ENCODE measurements around the gene PMM2.

The PMM2 gene

GRCh38 chr16:8760021-8760420 is 37.6 kb upstream of the PMM2 start:
- DNase-seq (ENCODE audit: low spot score), result no peak
- no peak overlapping the region for H3K27ac ChIP-seq
- H3K4me3 ChIP-seq, result no peak overlapping the region
- TF ChIP-seq, protein P1, sequence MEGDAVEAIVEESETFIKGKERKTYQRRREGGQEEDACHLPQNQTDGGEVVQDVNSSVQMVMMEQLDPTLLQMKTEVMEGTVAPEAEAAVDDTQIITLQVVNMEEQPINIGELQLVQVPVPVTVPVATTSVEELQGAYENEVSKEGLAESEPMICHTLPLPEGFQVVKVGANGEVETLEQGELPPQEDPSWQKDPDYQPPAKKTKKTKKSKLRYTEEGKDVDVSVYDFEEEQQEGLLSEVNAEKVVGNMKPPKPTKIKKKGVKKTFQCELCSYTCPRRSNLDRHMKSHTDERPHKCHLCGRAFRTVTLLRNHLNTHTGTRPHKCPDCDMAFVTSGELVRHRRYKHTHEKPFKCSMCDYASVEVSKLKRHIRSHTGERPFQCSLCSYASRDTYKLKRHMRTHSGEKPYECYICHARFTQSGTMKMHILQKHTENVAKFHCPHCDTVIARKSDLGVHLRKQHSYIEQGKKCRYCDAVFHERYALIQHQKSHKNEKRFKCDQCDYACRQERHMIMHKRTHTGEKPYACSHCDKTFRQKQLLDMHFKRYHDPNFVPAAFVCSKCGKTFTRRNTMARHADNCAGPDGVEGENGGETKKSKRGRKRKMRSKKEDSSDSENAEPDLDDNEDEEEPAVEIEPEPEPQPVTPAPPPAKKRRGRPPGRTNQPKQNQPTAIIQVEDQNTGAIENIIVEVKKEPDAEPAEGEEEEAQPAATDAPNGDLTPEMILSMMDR (IDR thresholded peaks at IDR 0.05), result no peak

DNA sequence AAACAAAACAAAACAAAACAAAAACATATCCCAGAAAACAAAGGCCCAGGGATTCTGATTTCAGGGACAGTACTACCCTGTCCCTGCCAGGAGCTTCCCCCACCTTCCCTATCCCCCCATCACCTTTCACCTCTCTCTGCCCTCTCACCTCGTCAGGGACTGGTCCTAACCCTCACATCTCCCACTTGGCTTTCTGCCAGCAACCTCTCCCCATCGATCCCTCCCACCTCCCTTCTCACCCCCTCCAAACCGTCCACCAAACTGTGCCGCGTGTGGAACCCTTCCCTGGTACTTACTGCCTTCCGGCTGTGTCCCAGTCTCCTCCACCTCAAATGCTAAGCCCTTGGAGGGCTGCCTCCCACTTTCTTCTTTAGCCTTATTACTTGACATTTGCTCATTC is 36.6 kb upstream of the PMM2 start:
- TF ChIP-seq, protein P1 (IDR thresholded peaks at IDR 0.05), result no peak
- no peak overlapping the region for H3K4me3 ChIP-seq
- H3K27ac ChIP-seq, result no peak overlapping the region
- no peak for DNase-seq (ENCODE audit: low spot score)

- DNase-seq (ENCODE audit: low spot score), result no peak
- H3K27ac ChIP-seq, result no peak overlapping the region
- TF ChIP-seq, protein P1 (IDR thresholded peaks at IDR 0.05), result no peak
- no peak overlapping the region for H3K4me3 ChIP-seq
Observed at GRCh38 chr16:8762254-8762653, 35.4 kb upstream of the PMM2 start.

DNA sequence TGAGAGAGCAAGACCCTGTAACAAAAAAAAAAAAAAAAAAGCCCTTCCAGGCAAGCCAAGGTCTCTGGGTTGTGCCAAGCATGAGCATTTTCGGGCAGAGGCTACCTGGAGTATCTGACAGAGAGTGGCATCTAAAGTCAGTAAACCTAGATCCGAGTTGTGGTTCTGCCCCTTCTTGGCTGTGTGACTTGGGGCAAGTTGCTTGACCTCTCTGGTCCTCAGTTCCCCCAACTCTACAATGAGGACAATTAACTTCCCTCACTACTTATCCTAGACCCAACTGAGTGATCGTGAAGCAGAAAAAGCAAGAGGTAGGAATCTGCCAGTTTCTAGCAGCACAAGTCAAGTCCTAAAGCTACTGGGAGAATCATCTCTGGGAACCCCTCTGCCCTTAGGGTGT is 34.6 kb upstream of the PMM2 start:
- DNase-seq (ENCODE audit: low spot score), result no peak
- H3K4me3 ChIP-seq, result no peak overlapping the region
- TF ChIP-seq, protein P1 (IDR thresholded peaks at IDR 0.05), result no peak
- no peak overlapping the region for H3K27ac ChIP-seq

GRCh38 chr16:8763899-8764298 is 33.7 kb upstream of the PMM2 start:
- no peak overlapping the region for H3K27ac ChIP-seq
- no peak overlapping the region for H3K4me3 ChIP-seq
- TF ChIP-seq, protein P1 (IDR thresholded peaks at IDR 0.05), result no peak
- DNase-seq (ENCODE audit: low spot score), result no peak

DNA sequence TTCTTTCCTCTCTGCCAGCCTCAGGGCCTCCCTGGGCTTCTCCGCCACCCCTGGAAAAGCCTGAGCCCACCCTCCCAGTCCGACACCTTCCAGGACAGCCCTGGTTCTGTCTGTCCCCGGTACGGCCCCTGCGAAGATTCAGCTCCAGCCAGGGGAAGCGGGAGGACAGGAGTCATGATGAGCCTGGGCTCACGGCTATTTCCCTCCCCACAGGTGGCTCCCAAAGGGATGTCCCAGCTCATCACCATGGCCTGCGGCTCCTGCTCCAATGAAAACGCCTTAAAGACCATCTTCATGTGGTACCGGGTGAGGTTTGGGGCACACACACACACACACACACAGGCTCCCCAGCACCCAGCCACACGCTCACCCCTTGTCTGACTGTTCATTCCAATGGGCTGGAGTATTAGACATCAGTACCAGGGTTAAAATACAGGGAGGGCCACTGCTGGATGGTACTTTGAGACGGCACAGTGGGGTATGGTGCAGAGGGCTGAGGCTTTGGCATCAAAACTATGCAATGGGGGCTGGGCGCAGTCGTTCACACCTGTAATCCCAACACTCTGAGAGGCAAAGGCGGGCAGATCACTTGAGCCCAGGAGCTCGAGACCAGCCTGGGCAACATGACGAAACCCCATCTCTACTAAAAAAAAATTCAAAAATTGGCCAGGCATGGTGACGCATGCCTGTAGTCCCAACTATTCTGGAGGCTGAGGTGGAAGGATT is 33.0 kb upstream of the PMM2 start:
- no peak for DNase-seq (ENCODE audit: low spot score)
- Histone ChIP-seq H3K27ac (no peak overlapping the region), H3K4me3 (no peak overlapping the region)
- TF ChIP-seq, protein P1 (IDR thresholded peaks at IDR 0.05), result no peak

DNA sequence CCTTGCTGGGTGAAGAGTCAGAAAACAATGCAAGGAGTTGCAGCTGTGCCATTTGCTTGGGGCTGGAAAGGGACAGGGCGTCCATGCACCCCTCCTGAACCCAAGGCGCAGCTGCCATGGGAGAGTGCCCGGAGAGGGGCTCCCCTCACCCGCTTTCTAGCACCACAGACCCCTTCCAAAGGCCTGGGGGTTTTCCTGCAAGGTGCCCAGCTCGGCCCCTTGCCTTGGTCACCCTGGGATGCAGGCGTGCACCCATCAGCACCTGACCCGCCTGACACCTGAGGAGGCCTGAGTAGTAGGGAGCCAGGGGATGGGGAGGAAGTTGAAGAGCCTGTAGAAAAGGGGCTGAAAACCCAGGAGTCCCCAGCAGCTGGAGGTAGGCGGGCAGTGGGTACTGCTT is 30.5 kb upstream of the PMM2 start:
- DNase-seq (ENCODE audit: low spot score), result no peak
- TF ChIP-seq, protein P1 (IDR thresholded peaks at IDR 0.05), result no peak
- Histone ChIP-seq H3K4me3 (no peak overlapping the region), H3K27ac (no peak overlapping the region)
